ENCODE measurements around the gene GSX2.
"Not testable (repeated sequence)": the region's sequence is repeated elsewhere in the genome, so short reads cannot be mapped to it uniquely, and the experiment has no call there.

Gene GSX2

GRCh38 chr4:54107951-54108748 is 8.2 kb downstream of the GSX2 start:
- DNase-seq, result no peak

- DNase-seq, result no peak
Observed at GRCh38 chr4:54109241-54110018, 9.5 kb downstream of the GSX2 start.

GRCh38 chr4:54110019-54110416 is 10.1 kb downstream of the GSX2 start:
- no peak for DNase-seq

GRCh38 chr4:54113206-54113605 is 13.2 kb downstream of the GSX2 start:
- DNase-seq, result not testable (repeated sequence)

GRCh38 chr4:54116246-54116645 is 16.3 kb downstream of the GSX2 start:
- DNase-seq, result not testable (repeated sequence)

GRCh38 chr4:54118850-54119589 is 19.1 kb downstream of the GSX2 start:
- no peak for DNase-seq

GRCh38 chr4:54120518-54120917 is 20.6 kb downstream of the GSX2 start:
- DNase-seq, result no peak

- DNase-seq, result no peak
Observed at GRCh38 chr4:54127660-54128059, 27.7 kb downstream of the GSX2 start.

- not testable (repeated sequence) for DNase-seq
Observed at GRCh38 chr4:54128694-54129093, 28.7 kb downstream of the GSX2 start.

- no peak for DNase-seq
Observed at GRCh38 chr4:54139332-54139731, 39.4 kb downstream of the GSX2 start.

- DNase-seq, result no peak
Observed at GRCh38 chr4:54140287-54140686, 40.3 kb downstream of the GSX2 start.

- no peak for DNase-seq
Observed at GRCh38 chr4:54144199-54144598, 44.2 kb downstream of the GSX2 start.

GRCh38 chr4:54144661-54145171 is 44.8 kb downstream of the GSX2 start:
- no peak for DNase-seq

- no peak for DNase-seq
Observed at GRCh38 chr4:54146139-54146538, 46.2 kb downstream of the GSX2 start.

GRCh38 chr4:54149323-54149722 is 49.4 kb downstream of the GSX2 start:
- no peak for DNase-seq
